ENCODE data around the gene SLC16A7.

SLC16A7 gene

GRCh38 chr12:59780605-59781135, 184.8 kb downstream of the SLC16A7 start:
- DNase-seq (ENCODE audit: extremely low spot score): no peak
- TF ChIP-seq NFRKB (IDR thresholded peaks at IDR 0.05) (no peak), HDGF (IDR thresholded peaks at IDR 0.05; ENCODE audit: borderline replicate concordance) (no peak), FOXK2 (IDR thresholded peaks at IDR 0.05) (no peak), ARNT (IDR thresholded peaks at IDR 0.05) (no peak), SP1 (IDR thresholded peaks at IDR 0.05) (no peak), FOXM1 (IDR thresholded peaks at IDR 0.05; ENCODE audit: borderline replicate concordance) (no peak), BHLHE40 (IDR thresholded peaks at IDR 0.05; ENCODE audit: borderline replicate concordance) (no peak), ZNF384 (IDR thresholded peaks at IDR 0.05) (no peak), SUZ12 (IDR thresholded peaks at IDR 0.05) (no peak), ELF4 (IDR thresholded peaks at IDR 0.05) (no peak), CTBP1 (IDR thresholded peaks at IDR 0.05; ENCODE audit: borderline replicate concordance) (no peak), LEF1 (IDR thresholded peaks at IDR 0.05; ENCODE audit: borderline replicate concordance) (no peak), FOXA1 (IDR thresholded peaks at IDR 0.05) (no peak)
- TF ChIP-seq, protein P1, sequence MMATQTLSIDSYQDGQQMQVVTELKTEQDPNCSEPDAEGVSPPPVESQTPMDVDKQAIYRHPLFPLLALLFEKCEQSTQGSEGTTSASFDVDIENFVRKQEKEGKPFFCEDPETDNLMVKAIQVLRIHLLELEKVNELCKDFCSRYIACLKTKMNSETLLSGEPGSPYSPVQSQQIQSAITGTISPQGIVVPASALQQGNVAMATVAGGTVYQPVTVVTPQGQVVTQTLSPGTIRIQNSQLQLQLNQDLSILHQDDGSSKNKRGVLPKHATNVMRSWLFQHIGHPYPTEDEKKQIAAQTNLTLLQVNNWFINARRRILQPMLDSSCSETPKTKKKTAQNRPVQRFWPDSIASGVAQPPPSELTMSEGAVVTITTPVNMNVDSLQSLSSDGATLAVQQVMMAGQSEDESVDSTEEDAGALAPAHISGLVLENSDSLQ (IDR thresholded peaks at IDR 0.05): no peak
- POLR2A ChIA-PET: no interaction called here
- CTCF ChIA-PET: no interaction called here

- TF ChIP-seq, protein P1 (IDR thresholded peaks at IDR 0.05): no peak
- TF ChIP-seq HDGF (IDR thresholded peaks at IDR 0.05; ENCODE audit: borderline replicate concordance) (no peak), ZNF384 (IDR thresholded peaks at IDR 0.05) (no peak), L3MBTL2 (conservative IDR thresholded peaks at IDR 0.05) (no peak), SP1 (IDR thresholded peaks at IDR 0.05) (no peak), FOXM1 (IDR thresholded peaks at IDR 0.05; ENCODE audit: borderline replicate concordance) (no peak), FOXK2 (IDR thresholded peaks at IDR 0.05) (no peak), CTBP1 (IDR thresholded peaks at IDR 0.05; ENCODE audit: borderline replicate concordance) (no peak), NFRKB (IDR thresholded peaks at IDR 0.05) (no peak), FOXA1 (IDR thresholded peaks at IDR 0.05) (no peak), BHLHE40 (IDR thresholded peaks at IDR 0.05; ENCODE audit: borderline replicate concordance) (no peak), TARDBP (IDR thresholded peaks at IDR 0.05) (no peak), LEF1 (IDR thresholded peaks at IDR 0.05; ENCODE audit: borderline replicate concordance) (no peak)
- ChIA-PET CTCF (no interaction called here), POLR2A (no interaction called here)
- no peak for DNase-seq (ENCODE audit: extremely low spot score)
These were observed 191.8 kb downstream of the SLC16A7 start for GRCh38 chr12:59787610-59788009.

- DNase-seq (ENCODE audit: extremely low spot score): no peak
- CTCF ChIA-PET: no interaction called here
- POLR2A ChIA-PET: no interaction called here
- TF ChIP-seq NFRKB (IDR thresholded peaks at IDR 0.05) (no peak), FOXA1 (IDR thresholded peaks at IDR 0.05) (no peak), ZNF384 (IDR thresholded peaks at IDR 0.05) (no peak), SUZ12 (IDR thresholded peaks at IDR 0.05) (no peak), HDGF (IDR thresholded peaks at IDR 0.05; ENCODE audit: borderline replicate concordance) (no peak), ELF4 (IDR thresholded peaks at IDR 0.05) (no peak), SP1 (IDR thresholded peaks at IDR 0.05) (no peak), FOXK2 (IDR thresholded peaks at IDR 0.05) (no peak)
These were observed 196.8 kb downstream of the SLC16A7 start for GRCh38 chr12:59792647-59793046.

GRCh38 chr12:59803735-59804134, 207.9 kb downstream of the SLC16A7 start:
- DNase-seq (ENCODE audit: extremely low spot score): no peak
- POLR2A ChIA-PET: no interaction called here
- TF ChIP-seq SP1 (IDR thresholded peaks at IDR 0.05) (no peak), ELF4 (IDR thresholded peaks at IDR 0.05) (no peak), BHLHE40 (IDR thresholded peaks at IDR 0.05; ENCODE audit: borderline replicate concordance) (no peak), L3MBTL2 (conservative IDR thresholded peaks at IDR 0.05) (no peak), TARDBP (IDR thresholded peaks at IDR 0.05) (no peak), FOXA1 (IDR thresholded peaks at IDR 0.05) (no peak)
- TF ChIP-seq, protein P1 (IDR thresholded peaks at IDR 0.05): no peak
- CTCF ChIA-PET: no interaction called here

- ChIA-PET CTCF (interaction anchor here (0.7 to 1.3 kb wide), 2 partner anchors 12 to 13 kb away, joined by 4 to 9 read pairs; no protein-coding TSS in a partner anchor), POLR2A (no interaction called here)
- TF ChIP-seq TARDBP (IDR thresholded peaks at IDR 0.05): no peak
- TF ChIP-seq SUZ12 (IDR thresholded peaks at IDR 0.05): no peak
- TF ChIP-seq L3MBTL2 (conservative IDR thresholded peaks at IDR 0.05): no peak
- TF ChIP-seq FOXA1 (IDR thresholded peaks at IDR 0.05): no peak
- no peak for TF ChIP-seq SP1 (IDR thresholded peaks at IDR 0.05)
- TF ChIP-seq BHLHE40 (IDR thresholded peaks at IDR 0.05; ENCODE audit: borderline replicate concordance): no peak
- no peak for TF ChIP-seq FOXK2 (IDR thresholded peaks at IDR 0.05)
- no peak for TF ChIP-seq LEF1 (IDR thresholded peaks at IDR 0.05; ENCODE audit: borderline replicate concordance)
- DNase-seq (ENCODE audit: extremely low spot score): peak; percentile 17
These were observed 212.6 kb downstream of the SLC16A7 start for GRCh38 chr12:59808317-59808910.

DNA sequence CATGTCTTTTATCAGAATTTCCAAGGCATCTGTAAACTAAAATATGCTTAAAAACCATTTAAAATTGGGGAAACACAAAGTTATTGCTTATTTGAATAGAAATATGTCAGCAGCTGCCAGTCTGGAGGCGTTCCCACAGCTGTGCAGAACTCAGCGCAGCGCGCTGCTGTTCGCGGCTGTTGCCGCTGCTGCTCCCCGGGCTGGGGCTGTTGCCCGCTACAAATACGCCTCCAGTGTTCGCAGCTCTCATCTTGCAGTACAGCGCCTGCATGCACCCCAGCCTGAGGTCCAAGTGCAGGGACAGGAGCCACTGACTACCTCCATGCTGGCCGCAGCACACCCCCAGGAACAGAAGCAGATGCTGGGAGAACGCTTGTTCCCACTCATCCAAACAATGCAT, 216.2 kb downstream of the SLC16A7 start:
- ChIA-PET POLR2A (no interaction called here), CTCF (no interaction called here)
- DNase-seq (ENCODE audit: extremely low spot score): no peak
- TF ChIP-seq ARNT (IDR thresholded peaks at IDR 0.05) (no peak), NFRKB (IDR thresholded peaks at IDR 0.05) (no peak), L3MBTL2 (conservative IDR thresholded peaks at IDR 0.05) (no peak), CTBP1 (IDR thresholded peaks at IDR 0.05; ENCODE audit: borderline replicate concordance) (no peak), SP1 (IDR thresholded peaks at IDR 0.05) (no peak), ELF4 (IDR thresholded peaks at IDR 0.05) (no peak), BHLHE40 (IDR thresholded peaks at IDR 0.05; ENCODE audit: borderline replicate concordance) (no peak), SUZ12 (IDR thresholded peaks at IDR 0.05) (no peak), HDGF (IDR thresholded peaks at IDR 0.05; ENCODE audit: borderline replicate concordance) (no peak), FOXK2 (IDR thresholded peaks at IDR 0.05) (no peak), LEF1 (IDR thresholded peaks at IDR 0.05; ENCODE audit: borderline replicate concordance) (no peak), ZNF384 (IDR thresholded peaks at IDR 0.05) (no peak), TARDBP (IDR thresholded peaks at IDR 0.05) (no peak)
- TF ChIP-seq, protein P1 (IDR thresholded peaks at IDR 0.05): no peak

All from HEK293T (cell line).